ENCODE results near the gene SIRT7. TPM values are rescaled to one million over a fixed set of nuclear protein-coding genes. Genes with fewer than 3 reads are reported as not detected.

The SIRT7 gene
- total and polyA plus RNA-seq, 4 donors, result 5.8 to 24.2 (median 15.4) TPM

DNA sequence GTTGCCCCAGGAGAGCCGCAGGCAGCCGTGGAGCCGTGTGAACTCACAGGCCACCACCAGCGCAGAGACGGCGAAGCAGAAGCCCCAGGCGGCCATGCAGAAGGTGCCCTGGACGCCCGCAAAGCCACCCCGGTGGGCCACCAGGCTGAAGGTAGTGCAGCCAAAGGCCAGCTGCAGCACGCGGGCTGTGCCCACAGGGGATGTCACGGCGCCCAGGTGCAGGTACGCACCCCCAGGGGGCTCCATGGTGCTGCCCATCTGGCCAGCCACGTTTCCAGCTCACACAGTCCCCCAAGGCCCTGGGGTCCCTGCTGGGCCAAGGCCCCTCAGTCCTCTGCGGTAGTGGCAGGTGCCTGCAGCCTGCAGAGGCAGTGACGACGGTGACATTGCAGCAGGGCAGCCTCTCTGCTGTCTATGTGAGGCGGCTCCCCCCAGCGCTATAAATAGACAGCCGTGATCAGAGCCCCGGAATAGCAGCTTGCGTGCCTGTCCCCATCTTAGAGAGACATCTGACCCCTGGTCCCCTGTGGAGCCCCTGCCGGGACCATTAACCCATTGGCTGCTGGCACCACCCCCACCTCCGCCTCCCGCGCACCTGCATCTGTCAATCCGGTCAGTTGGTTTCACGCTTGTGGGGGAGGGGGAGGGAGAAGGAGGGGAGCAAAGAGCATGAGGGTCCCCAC is 23.6 kb upstream of the SIRT7 start:
- no peaks in the 10 kb centered on the region for H3K9me3 ChIP-seq (ENCODE audit: control insufficient read depth, insufficient read depth, low read length)
- H3K27ac ChIP-seq (ENCODE audit: low read depth, low read length), result no peak overlapping the region
- DNase-seq (ENCODE audit: low read depth in 4 of 6, low spot score in 6 of 6), result peak in 1 of 6 donors; percentile 45
- 42% methylated on average over 25 of the region's 30 CpGs for WGBS (ENCODE audit: insufficient coverage)
- peaks cover 42% of the 10 kb centered on the region for H3K4me1 ChIP-seq (ENCODE audit: control insufficient read depth, insufficient read depth, low read length)
- H3K36me3 ChIP-seq (ENCODE audit: control insufficient read depth, insufficient read depth, low read length), result peaks cover 3% of the 10 kb centered on the region
- peaks cover 2% of the 10 kb centered on the region for H3K27me3 ChIP-seq (ENCODE audit: control insufficient read depth, insufficient read depth, low read length)
- peak overlapping the region; percentile 5 for H3K4me3 ChIP-seq (ENCODE audit: low read depth, low read length)

DNA sequence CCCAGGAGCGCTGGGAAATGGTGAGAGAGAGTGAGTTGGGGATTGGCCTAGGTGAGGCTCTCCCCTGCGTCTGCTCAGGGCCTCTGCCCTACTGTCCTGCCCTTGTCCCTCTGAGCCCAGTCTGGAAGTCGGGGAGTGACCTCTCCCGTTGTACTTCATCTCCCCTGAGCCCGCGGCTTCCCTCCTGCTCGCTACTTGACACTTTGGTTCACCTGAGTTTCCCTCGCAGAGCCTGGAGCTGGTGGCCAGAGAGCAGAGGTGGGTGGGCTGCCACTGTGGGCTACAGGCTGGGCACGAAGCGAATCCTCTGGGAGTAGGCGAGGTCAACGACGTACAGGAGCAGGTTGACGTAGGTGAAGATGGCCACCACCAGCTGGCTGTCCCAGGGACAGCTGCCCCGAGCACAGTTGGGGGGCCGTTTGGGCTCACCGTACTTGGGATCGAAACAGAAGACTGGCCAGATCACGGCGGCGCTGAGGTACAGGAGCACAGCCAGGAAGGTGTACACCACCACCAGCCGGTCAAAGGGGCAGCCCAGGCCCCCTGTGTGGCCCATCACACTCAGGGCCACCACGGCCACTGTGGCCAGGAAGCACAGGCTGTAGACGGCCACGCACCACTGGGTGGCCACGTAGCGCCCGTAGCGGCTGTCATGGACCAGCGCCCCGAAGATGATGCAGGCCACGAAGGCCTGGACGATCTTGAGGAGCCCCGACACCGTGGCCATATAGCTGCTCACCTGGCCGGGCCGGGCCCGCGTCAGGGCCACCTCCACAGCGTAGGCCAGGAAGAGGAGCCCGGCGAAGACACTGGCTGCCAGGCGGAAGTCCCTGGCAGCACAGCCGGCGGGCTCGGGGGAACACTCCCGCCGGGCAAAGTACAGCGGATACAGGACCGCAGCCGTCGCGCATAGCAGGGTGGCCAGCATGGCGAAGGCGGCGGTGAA is 22.8 kb upstream of the SIRT7 start:
- Histone ChIP-seq H3K36me3 (ENCODE audit: control insufficient read depth, insufficient read depth, low read length) (peaks cover 4% of the 10 kb centered on the region), H3K9me3 (ENCODE audit: control insufficient read depth, insufficient read depth, low read length) (no peaks in the 10 kb centered on the region), H3K4me3 (ENCODE audit: low read depth, low read length) (no peak overlapping the region), H3K27ac (ENCODE audit: low read depth, low read length) (no peak overlapping the region), H3K4me1 (ENCODE audit: control insufficient read depth, insufficient read depth, low read length) (peaks cover 50% of the 10 kb centered on the region), H3K27me3 (ENCODE audit: control insufficient read depth, insufficient read depth, low read length) (peaks cover 2% of the 10 kb centered on the region)
- 91% methylated on average over 56 of the region's 56 CpGs for WGBS (ENCODE audit: insufficient coverage)
- no peak for DNase-seq (ENCODE audit: low read depth in 4 of 6, low spot score in 6 of 6)

GRCh38 chr17:81939881-81940385 is 22.0 kb upstream of the SIRT7 start:
- 73% methylated on average over 21 of the region's 21 CpGs for WGBS (ENCODE audit: insufficient coverage)
- Histone ChIP-seq H3K4me3 (ENCODE audit: low read depth, low read length) (no peak overlapping the region), H3K27ac (ENCODE audit: low read depth, low read length) (no peak overlapping the region), H3K27me3 (ENCODE audit: control insufficient read depth, insufficient read depth, low read length) (peaks cover 2% of the 10 kb centered on the region), H3K4me1 (ENCODE audit: control insufficient read depth, insufficient read depth, low read length) (peaks cover 55% of the 10 kb centered on the region), H3K9me3 (ENCODE audit: control insufficient read depth, insufficient read depth, low read length) (no peaks in the 10 kb centered on the region), H3K36me3 (ENCODE audit: control insufficient read depth, insufficient read depth, low read length) (peaks cover 13% of the 10 kb centered on the region)
- DNase-seq (ENCODE audit: low read depth in 4 of 6, low spot score in 6 of 6), result peak in 1 of 6 donors; percentile 58

GRCh38 chr17:81939218-81939617 is 21.2 kb upstream of the SIRT7 start:
- 71% methylated on average over 13 of the region's 15 CpGs for WGBS (ENCODE audit: insufficient coverage)
- H3K27me3 ChIP-seq (ENCODE audit: control insufficient read depth, insufficient read depth, low read length), result peaks cover 2% of the 10 kb centered on the region
- peaks cover 20% of the 10 kb centered on the region for H3K36me3 ChIP-seq (ENCODE audit: control insufficient read depth, insufficient read depth, low read length)
- H3K4me3 ChIP-seq (ENCODE audit: low read depth, low read length), result no peak overlapping the region
- H3K4me1 ChIP-seq (ENCODE audit: control insufficient read depth, insufficient read depth, low read length), result peaks cover 55% of the 10 kb centered on the region
- H3K9me3 ChIP-seq (ENCODE audit: control insufficient read depth, insufficient read depth, low read length), result no peaks in the 10 kb centered on the region
- no peak overlapping the region for H3K27ac ChIP-seq (ENCODE audit: low read depth, low read length)
- DNase-seq (ENCODE audit: low read depth in 4 of 6, low spot score in 6 of 6), result no peak

DNA sequence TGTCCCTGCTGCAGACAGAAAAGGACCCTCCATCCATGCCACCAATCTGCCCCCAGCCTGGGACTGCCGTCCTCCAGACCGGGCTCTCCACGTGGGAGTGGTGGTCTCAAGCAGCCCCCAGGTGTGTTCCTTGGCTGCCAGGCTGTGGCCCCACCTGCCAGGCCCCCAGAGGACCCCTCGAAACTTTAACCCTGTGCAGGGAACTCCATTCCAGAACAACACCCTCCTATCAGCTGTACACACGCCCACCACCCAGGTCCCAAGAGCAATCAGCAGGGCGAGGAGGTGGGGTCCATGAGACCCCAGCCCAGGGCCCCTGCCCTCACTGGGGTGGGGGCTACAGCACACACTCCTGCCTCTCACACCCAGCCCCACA is 17.7 kb upstream of the SIRT7 start:
- Histone ChIP-seq H3K4me3 (ENCODE audit: low read depth, low read length) (no peak overlapping the region), H3K4me1 (ENCODE audit: control insufficient read depth, insufficient read depth, low read length) (peaks cover 55% of the 10 kb centered on the region)
- WGBS (ENCODE audit: insufficient coverage), result 88% methylated on average over 6 of the region's 6 CpGs

GRCh38 chr17:81934850-81935708 is 17.1 kb upstream of the SIRT7 start:
- Histone ChIP-seq H3K36me3 (ENCODE audit: control insufficient read depth, insufficient read depth, low read length) (peaks cover 49% of the 10 kb centered on the region), H3K4me1 (ENCODE audit: control insufficient read depth, insufficient read depth, low read length) (peaks cover 53% of the 10 kb centered on the region), H3K27me3 (ENCODE audit: control insufficient read depth, insufficient read depth, low read length) (no peaks in the 10 kb centered on the region), H3K9me3 (ENCODE audit: control insufficient read depth, insufficient read depth, low read length) (no peaks in the 10 kb centered on the region), H3K4me3 (ENCODE audit: low read depth, low read length) (no peak overlapping the region), H3K27ac (ENCODE audit: low read depth, low read length) (no peak overlapping the region)
- DNase-seq (ENCODE audit: low read depth in 4 of 6, low spot score in 6 of 6), result no peak
- WGBS (ENCODE audit: insufficient coverage), result 90% methylated on average over 33 of the region's 38 CpGs

More for the DNA sequence above, 17.7 kb upstream of the SIRT7 start:
- Histone ChIP-seq H3K27me3 (ENCODE audit: control insufficient read depth, insufficient read depth, low read length) (no peaks in the 10 kb centered on the region), H3K36me3 (ENCODE audit: control insufficient read depth, insufficient read depth, low read length) (peaks cover 45% of the 10 kb centered on the region), H3K9me3 (ENCODE audit: control insufficient read depth, insufficient read depth, low read length) (no peaks in the 10 kb centered on the region), H3K27ac (ENCODE audit: low read depth, low read length) (no peak overlapping the region)
- no peak for DNase-seq (ENCODE audit: low read depth in 4 of 6, low spot score in 6 of 6)

GRCh38 chr17:81934098-81934757 is 16.3 kb upstream of the SIRT7 start:
- 85% methylated on average over 21 of the region's 23 CpGs for WGBS (ENCODE audit: insufficient coverage)

DNA sequence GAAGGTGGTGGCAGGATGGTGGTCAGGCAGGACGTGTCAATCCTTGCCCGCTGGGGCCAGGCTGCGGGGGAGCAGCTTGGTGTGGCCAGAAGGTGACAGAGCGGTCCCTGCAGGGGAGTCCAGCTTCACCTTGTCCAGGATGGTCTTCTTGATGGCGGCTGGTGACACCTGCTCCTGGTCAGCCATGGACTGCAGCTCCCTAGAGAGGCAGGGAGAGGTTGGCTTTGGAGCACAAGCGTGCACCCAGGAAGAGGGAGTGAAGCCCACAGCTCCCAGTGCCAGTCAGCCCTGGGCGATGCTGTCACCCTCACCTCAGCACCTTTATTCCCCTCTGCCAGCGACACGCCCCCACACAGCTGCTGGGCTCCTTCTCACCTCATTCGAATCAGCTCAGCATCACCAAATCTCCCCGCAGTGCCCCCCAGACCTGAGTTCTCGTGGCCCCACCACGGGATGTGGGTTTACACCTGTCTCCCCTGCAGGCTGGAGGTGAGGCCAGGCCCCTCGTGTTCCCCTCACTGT is 15.3 kb upstream of the SIRT7 start:
- H3K4me3 ChIP-seq (ENCODE audit: low read depth, low read length), result no peak overlapping the region
- H3K27me3 ChIP-seq (ENCODE audit: control insufficient read depth, insufficient read depth, low read length), result no peaks in the 10 kb centered on the region
- H3K36me3 ChIP-seq (ENCODE audit: control insufficient read depth, insufficient read depth, low read length), result peaks cover 55% of the 10 kb centered on the region
- H3K4me1 ChIP-seq (ENCODE audit: control insufficient read depth, insufficient read depth, low read length), result peaks cover 56% of the 10 kb centered on the region
- H3K27ac ChIP-seq (ENCODE audit: low read depth, low read length), result no peak overlapping the region
- DNase-seq (ENCODE audit: low read depth in 4 of 6, low spot score in 6 of 6), result no peak
- 93% methylated on average over 12 of the region's 14 CpGs for WGBS (ENCODE audit: insufficient coverage)
- H3K9me3 ChIP-seq (ENCODE audit: control insufficient read depth, insufficient read depth, low read length), result no peaks in the 10 kb centered on the region

More at GRCh38 chr17:81934098-81934757, 16.3 kb upstream of the SIRT7 start:
- no peak for DNase-seq (ENCODE audit: low read depth in 4 of 6, low spot score in 6 of 6)
- H3K4me1 ChIP-seq (ENCODE audit: control insufficient read depth, insufficient read depth, low read length), result peaks cover 49% of the 10 kb centered on the region
- no peak overlapping the region for H3K27ac ChIP-seq (ENCODE audit: low read depth, low read length)
- no peak overlapping the region for H3K4me3 ChIP-seq (ENCODE audit: low read depth, low read length)
- no peaks in the 10 kb centered on the region for H3K9me3 ChIP-seq (ENCODE audit: control insufficient read depth, insufficient read depth, low read length)
- H3K36me3 ChIP-seq (ENCODE audit: control insufficient read depth, insufficient read depth, low read length), result peaks cover 55% of the 10 kb centered on the region
- H3K27me3 ChIP-seq (ENCODE audit: control insufficient read depth, insufficient read depth, low read length), result no peaks in the 10 kb centered on the region

Data from spinal cord (tissue), 10 donors.